ENCODE data around the gene SLC25A21.
"Not testable (repeated sequence)": the region's sequence is repeated elsewhere in the genome, so short reads cannot be mapped to it uniquely, and the experiment has no call there.

Gene SLC25A21

DNA sequence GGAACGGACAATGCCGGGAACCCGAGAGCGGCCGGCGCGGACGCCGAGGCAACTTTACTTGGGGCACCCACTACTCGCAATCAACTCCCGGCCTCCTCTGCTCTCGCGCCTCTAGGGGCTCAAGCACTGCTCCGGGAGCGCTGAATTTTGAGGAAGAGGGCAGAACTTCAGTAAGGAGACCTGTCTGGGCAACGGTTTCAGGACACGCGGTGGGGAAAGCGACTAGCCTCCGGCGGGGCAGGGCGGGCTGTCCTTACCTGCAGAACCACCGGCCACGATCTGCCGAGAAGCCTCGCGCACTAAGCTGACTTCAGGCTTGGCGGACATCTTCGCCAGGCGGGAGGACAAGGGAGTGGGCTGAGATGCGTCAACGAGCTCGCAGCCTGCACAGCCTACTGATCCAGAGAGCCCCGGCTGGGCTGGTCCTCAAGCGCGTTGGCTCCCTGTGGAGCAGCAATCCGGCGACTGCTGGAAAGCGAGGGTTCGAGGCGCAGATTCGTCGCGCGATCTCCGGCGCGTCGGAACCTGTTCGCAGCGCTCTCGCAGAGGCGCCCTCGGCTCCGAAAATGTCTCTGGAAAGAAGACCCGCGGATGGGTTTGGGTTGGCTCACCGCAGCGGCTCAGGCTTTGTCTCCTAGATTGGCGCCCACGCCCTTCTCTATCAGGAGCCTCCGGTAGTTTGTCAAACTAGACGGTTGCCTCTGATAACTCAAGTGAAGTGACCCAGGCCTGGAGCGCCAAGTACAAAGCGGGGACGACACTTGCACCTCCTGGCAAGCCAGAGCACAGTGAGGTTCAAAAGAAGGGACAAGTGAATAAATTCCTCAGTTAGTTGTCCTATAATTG lies at the start of gene SLC25A21:
Gene SLC25A21, minus strand, starts transcription at position 583 of the 846 bp plus-strand sequence.
- no peak for DNase-seq (ENCODE audit: low spot score)
- TF ChIP-seq, protein P1, sequence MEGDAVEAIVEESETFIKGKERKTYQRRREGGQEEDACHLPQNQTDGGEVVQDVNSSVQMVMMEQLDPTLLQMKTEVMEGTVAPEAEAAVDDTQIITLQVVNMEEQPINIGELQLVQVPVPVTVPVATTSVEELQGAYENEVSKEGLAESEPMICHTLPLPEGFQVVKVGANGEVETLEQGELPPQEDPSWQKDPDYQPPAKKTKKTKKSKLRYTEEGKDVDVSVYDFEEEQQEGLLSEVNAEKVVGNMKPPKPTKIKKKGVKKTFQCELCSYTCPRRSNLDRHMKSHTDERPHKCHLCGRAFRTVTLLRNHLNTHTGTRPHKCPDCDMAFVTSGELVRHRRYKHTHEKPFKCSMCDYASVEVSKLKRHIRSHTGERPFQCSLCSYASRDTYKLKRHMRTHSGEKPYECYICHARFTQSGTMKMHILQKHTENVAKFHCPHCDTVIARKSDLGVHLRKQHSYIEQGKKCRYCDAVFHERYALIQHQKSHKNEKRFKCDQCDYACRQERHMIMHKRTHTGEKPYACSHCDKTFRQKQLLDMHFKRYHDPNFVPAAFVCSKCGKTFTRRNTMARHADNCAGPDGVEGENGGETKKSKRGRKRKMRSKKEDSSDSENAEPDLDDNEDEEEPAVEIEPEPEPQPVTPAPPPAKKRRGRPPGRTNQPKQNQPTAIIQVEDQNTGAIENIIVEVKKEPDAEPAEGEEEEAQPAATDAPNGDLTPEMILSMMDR (IDR thresholded peaks at IDR 0.05; ENCODE audit: extremely low read depth, missing control alignments) = no peak

DNA sequence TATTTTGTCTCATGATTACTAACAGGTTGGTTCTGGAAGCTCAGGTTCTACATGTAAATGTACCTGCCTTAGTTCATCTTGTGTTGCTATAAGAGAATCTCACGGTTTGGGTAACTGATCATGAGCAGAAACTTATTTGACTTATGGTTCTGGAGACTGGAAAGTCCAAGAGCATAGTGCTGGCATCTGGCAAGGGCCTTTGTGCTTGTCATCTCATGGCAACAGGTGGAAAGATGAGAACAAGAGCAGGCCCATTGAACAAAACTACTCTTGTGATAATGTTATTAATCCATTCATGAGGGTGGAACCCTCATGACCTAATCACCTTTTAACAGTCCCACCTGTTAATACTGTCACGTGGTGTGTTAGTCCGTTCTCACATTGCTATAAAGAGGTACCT lies 48.7 kb upstream of the SLC25A21 start:
- DNase-seq (ENCODE audit: low spot score) = no peak
- TF ChIP-seq, protein P1 (IDR thresholded peaks at IDR 0.05; ENCODE audit: extremely low read depth, missing control alignments) = no peak

DNA sequence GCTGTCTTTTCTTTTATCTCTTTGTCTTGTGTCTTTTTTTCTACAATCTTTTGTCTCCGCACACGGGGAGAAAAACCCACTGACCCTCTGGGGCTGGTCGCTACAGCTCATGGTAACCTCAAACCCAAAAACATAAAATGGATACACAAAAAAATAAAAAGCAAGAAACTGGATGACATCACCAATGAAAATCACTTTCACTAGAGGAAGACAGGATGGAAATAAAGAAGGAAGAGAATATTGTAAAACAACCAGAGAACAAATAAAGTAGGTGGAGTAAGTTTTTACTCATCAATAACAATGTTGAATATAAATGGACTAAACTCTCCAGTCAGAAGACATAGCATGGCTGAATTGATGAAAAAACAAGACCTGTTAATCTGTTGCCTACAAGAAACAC lies 42.9 kb upstream of the SLC25A21 start:
- TF ChIP-seq, protein P1 (IDR thresholded peaks at IDR 0.05; ENCODE audit: extremely low read depth, missing control alignments) = no peak
- no peak for DNase-seq (ENCODE audit: low spot score)

GRCh38 chr14:37213016-37213415 lies 40.6 kb upstream of the SLC25A21 start:
- DNase-seq (ENCODE audit: low spot score) = no peak
- TF ChIP-seq, protein P1 (IDR thresholded peaks at IDR 0.05; ENCODE audit: extremely low read depth, missing control alignments) = no peak

GRCh38 chr14:37210448-37210847 lies 38.0 kb upstream of the SLC25A21 start:
- DNase-seq (ENCODE audit: low spot score) = no peak
- TF ChIP-seq, protein P1 (IDR thresholded peaks at IDR 0.05; ENCODE audit: extremely low read depth, missing control alignments) = no peak

DNA sequence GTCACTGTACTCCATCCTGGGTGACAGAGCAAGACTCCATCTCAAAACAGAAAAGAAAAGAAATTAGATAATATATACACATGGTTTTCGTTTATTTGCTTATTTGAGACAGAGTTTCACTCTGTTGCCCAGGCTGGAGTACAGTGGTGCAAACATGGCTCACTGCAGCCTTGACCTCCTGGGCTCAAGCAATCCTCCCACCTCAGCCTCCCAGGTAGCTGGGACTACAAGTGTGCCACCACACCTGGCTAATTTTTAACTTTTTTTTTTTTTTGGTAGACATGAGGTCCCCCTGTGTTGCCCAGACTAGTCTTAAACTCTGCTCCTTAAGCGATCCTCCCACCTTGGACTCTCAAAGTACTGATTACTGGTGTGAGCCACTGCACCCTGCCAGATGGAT lies 37.2 kb upstream of the SLC25A21 start:
- DNase-seq (ENCODE audit: low spot score) = not testable (repeated sequence)

- DNase-seq (ENCODE audit: low spot score) = not testable (repeated sequence)
Observed at GRCh38 chr14:37205623-37206605, 33.5 kb upstream of the SLC25A21 start.

DNA sequence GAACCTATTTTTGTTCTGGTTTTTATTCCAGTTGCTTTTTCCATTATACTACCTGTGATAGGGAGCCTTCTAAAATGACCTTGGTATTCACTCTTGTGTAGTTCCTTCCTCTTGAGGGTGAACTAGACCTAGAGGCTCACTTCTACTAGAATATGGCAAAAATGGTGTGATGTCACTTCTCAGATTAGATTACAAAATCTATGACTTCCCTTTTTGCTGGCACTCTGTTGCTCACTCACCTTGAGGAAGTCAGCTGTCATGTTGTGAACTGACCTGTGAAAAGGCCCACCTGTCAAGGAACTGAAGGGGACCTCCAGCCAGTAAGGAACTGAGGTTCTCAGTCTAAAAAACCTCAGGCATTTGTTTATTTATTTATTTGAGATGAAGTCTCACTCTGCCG lies 31.0 kb upstream of the SLC25A21 start:
- DNase-seq (ENCODE audit: low spot score) = no peak
- TF ChIP-seq, protein P1 (IDR thresholded peaks at IDR 0.05; ENCODE audit: extremely low read depth, missing control alignments) = no peak

Data from GM20000 (cell line).